B cell (primary cell): Measurements from ENCODE around the gene ZNF254. TPM values are rescaled to one million over a fixed set of nuclear protein-coding genes. Genes with fewer than 3 reads are reported as not detected.

Experiments used
- ATAC-seq: fragments of 200-7000 bp; cut with Tn5 transposase; one replicate; pipeline ENCODE4 v1.10.0; 2021; ENCODE audit warnings: low read depth, mild to moderate bottlenecking, moderate number of reproducible peaks, moderate library complexity
- CTCF ChIA-PET: fragments of 350-600 bp; sonication (Branson Sonifier 250); formaldehyde crosslinking; loops from one replicate; lab custom pipeline; 2021; ENCODE audit warnings: antibody characterized with exemption, inconsistent platforms; lab: Charles Lee
- POLR2A ChIA-PET: fragments of 350-600 bp; sonication (Branson Sonifier 250); formaldehyde crosslinking; loops from one replicate; lab custom pipeline; 2021; ENCODE audit warnings: antibody characterized with exemption; lab: Charles Lee
- DNase-seq: peaks from one replicate; pipeline ENCODE4 v3.0.0; 2013
- H2AFZ ChIP-seq: 2 replicates; pipeline ENCODE4 v1.6.1; 2012; ENCODE audit warnings: mild to moderate bottlenecking, low read depth, low read length; ENCODE audit not compliant: insufficient read depth, poor library complexity, severe bottlenecking
- H3K27ac ChIP-seq, 2 donors: 1 replicate in 1 of 2; 2 replicates in 1 of 2; pipeline ENCODE4 v1.5.1; 2012 to 2013; ENCODE audit warnings: low read length in 2 of 2, mild to moderate bottlenecking in 2 of 2, moderate library complexity in 1 of 2
- H3K27me3 ChIP-seq, 4 experiments: fragments of 200-600 bp in 1 of 4; sonication (generic) in 1 of 4; replicated peaks in 1 of 4; 1 replicate in 2 of 4; 2 replicates in 2 of 4; pipeline versions ENCODE4 v1.6.1 to v1.7.0; 2013 to 2016; ENCODE audit warnings: low read length in 3 of 4, mild to moderate bottlenecking in 2 of 4, mixed read lengths in 1 of 4, moderate library complexity in 1 of 4; ENCODE audit not compliant: insufficient read depth in 4 of 4, control insufficient read depth in 3 of 4; ENCODE audit errors: control extremely low read depth in 1 of 4
- H3K36me3 ChIP-seq, 2 experiments: replicated peaks in 1 of 2; 1 replicate in 1 of 2; 2 replicates in 1 of 2; pipeline versions ENCODE4 v1.6.1 to v1.7.1; 2013; ENCODE audit warnings: low read length in 1 of 2; ENCODE audit not compliant: insufficient read depth in 2 of 2, control insufficient read depth in 1 of 2; ENCODE audit errors: control extremely low read depth in 1 of 2, extremely low read depth in 1 of 2
- H3K4me1 ChIP-seq, 2 donors: fragments of 200-600 bp in 1 of 2; sonication (generic) in 1 of 2; 1 replicate in 1 of 2; 2 replicates in 1 of 2; pipeline versions ENCODE4 v1.5.1 to v1.6.1; 2013 to 2017; ENCODE audit warnings: low read length in 2 of 2; ENCODE audit not compliant: control insufficient read depth in 2 of 2, insufficient read depth in 2 of 2
- H3K4me2 ChIP-seq: replicated peaks from 2 replicates; pipeline ENCODE3; 2012; ENCODE audit warnings: mild to moderate bottlenecking, low read depth, low read length; ENCODE audit not compliant: poor library complexity, severe bottlenecking
- H3K4me3 ChIP-seq, 5 experiments: fragments of 200-600 bp in 1 of 5; sonication (generic) in 1 of 5; 1 replicate in 3 of 5; 2 replicates in 2 of 5; pipeline versions ENCODE4 v1.5.1 to v1.7.0; 2011 to 2016; ENCODE audit warnings: low read length in 4 of 5, mild to moderate bottlenecking in 4 of 5, low read depth in 2 of 5, control low read depth in 1 of 5, moderate library complexity in 1 of 5; ENCODE audit not compliant: insufficient read depth in 1 of 5; ENCODE audit errors: control extremely low read depth in 1 of 5, extremely low read depth in 1 of 5
- H3K79me2 ChIP-seq: fragments of 200-600 bp; sonication (generic); one replicate; pipeline ENCODE4 v1.6.0; 2016; ENCODE audit warnings: low read length; ENCODE audit not compliant: control insufficient read depth, insufficient read depth
- H3K9ac ChIP-seq: fragments of 200-600 bp; sonication (generic); 2 replicates; pipeline ENCODE4 v1.6.1; 2017; ENCODE audit warnings: mild to moderate bottlenecking, low read length, moderate library complexity
- H3K9me3 ChIP-seq, 3 donors: one replicate each; pipeline versions ENCODE4 v1.6.1 to v1.7.1; 2013; ENCODE audit warnings: low read length in 2 of 3; ENCODE audit not compliant: control insufficient read depth in 2 of 3, insufficient read depth in 1 of 3; ENCODE audit errors: control extremely low read depth in 1 of 3
- H4K20me1 ChIP-seq: 2 replicates; pipeline ENCODE4 v1.6.0; 2012; ENCODE audit warnings: mild to moderate bottlenecking, low read length; ENCODE audit not compliant: insufficient read depth, control insufficient read depth, poor library complexity, severe bottlenecking
- H3K27ac Mint-ChIP-seq: one replicate; pipeline ENCODE4 v1.8.0; 2021; ENCODE audit warnings: mixed read lengths
- H3K27me3 Mint-ChIP-seq: one replicate; pipeline ENCODE4 v1.8.0; 2021; ENCODE audit warnings: mixed read lengths
- H3K4me1 Mint-ChIP-seq: one replicate; pipeline ENCODE4 v1.8.0; 2021; ENCODE audit warnings: mixed read lengths
- H3K4me3 Mint-ChIP-seq: one replicate; pipeline ENCODE4 v1.8.0; 2021; ENCODE audit warnings: mixed read lengths
- H3K9me3 Mint-ChIP-seq: one replicate; pipeline ENCODE4 v1.8.0; 2022; ENCODE audit warnings: mixed read lengths; ENCODE audit not compliant: insufficient read depth
- EZH2 ChIP-seq: IDR thresholded peaks from 2 replicates; pipeline ENCODE4 v1.6.1; 2012; ENCODE audit warnings: borderline replicate concordance, low read depth, mild to moderate bottlenecking, moderate library complexity, low read length; ENCODE audit not compliant: insufficient read depth, poor library complexity, severe bottlenecking
- WGBS: methylation state at CpG from one replicate; pipeline ENCODE4 v1.1.5; 2013; ENCODE audit warnings: missing lambda C conversion rate; ENCODE audit not compliant: insufficient coverage; 5-methylcytosine and 5-hydroxymethylcytosine counted together
- intact Hi-C: fragments of 100-400 bp; cut with micrococcal nuclease; formaldehyde crosslinking; loops from one replicate; pipeline ENCODE4 v1.10.0; 2022
- polyA plus RNA-seq: library from polyadenylated mRNA; depleted of rRNA; stranded (reverse); fragments of >200 nt; gene quantifications from 2 replicates; pipeline ENCODE4 v1.2.3, GENCODE V29; 2012
- total RNA-seq, 2 donors: library from RNA; stranded (reverse); fragments of 120-200 nt in 1 of 2; gene quantifications; 1 replicate in 1 of 2; 2 replicates in 1 of 2; pipeline versions ENCODE4 v1.2.3 to v1.2.4, GENCODE V29; 2013 to 2022
- TF ChIP-seq, protein P1 (sequence below): fragments of 200-600 bp; IDR thresholded peaks from one replicate; pipeline ENCODE4 v1.8.0; 2022; ENCODE audit warnings: antibody characterized with exemption, mild to moderate bottlenecking

ZNF254 gene
- total and polyA plus RNA-seq, 2 donors (not counting 1 experiment from before 2014, with no cell fraction given), result 4.2 to 28.8 TPM

- H3K27ac Mint-ChIP-seq, result no peak overlapping the region
- Histone ChIP-seq H2AFZ (no peak overlapping the region), H3K36me3 (peaks cover 5 to 61% of the 10 kb centered on the region in 2 experiments), H3K4me2 (no peak overlapping the region), H3K27me3 (no peaks in the 10 kb centered on the region), H3K9me3 (no peaks in the 10 kb centered on the region), H3K4me1 (no peaks in the 10 kb centered on the region), H3K79me2 (no peaks in the 10 kb centered on the region), H3K27ac (no peak overlapping the region), H3K4me3 (no peak overlapping the region), H4K20me1 (no peaks in the 10 kb centered on the region), H3K9ac (no peak overlapping the region)
- 100% methylated on average over 1 of the region's 1 CpG for WGBS
- TF ChIP-seq, protein P1, sequence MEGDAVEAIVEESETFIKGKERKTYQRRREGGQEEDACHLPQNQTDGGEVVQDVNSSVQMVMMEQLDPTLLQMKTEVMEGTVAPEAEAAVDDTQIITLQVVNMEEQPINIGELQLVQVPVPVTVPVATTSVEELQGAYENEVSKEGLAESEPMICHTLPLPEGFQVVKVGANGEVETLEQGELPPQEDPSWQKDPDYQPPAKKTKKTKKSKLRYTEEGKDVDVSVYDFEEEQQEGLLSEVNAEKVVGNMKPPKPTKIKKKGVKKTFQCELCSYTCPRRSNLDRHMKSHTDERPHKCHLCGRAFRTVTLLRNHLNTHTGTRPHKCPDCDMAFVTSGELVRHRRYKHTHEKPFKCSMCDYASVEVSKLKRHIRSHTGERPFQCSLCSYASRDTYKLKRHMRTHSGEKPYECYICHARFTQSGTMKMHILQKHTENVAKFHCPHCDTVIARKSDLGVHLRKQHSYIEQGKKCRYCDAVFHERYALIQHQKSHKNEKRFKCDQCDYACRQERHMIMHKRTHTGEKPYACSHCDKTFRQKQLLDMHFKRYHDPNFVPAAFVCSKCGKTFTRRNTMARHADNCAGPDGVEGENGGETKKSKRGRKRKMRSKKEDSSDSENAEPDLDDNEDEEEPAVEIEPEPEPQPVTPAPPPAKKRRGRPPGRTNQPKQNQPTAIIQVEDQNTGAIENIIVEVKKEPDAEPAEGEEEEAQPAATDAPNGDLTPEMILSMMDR, result no peak
- no peak for TF ChIP-seq EZH2
- H3K27me3 Mint-ChIP-seq, result no peaks in the 10 kb centered on the region
- no peak overlapping the region for H3K4me3 Mint-ChIP-seq
- H3K9me3 Mint-ChIP-seq, result no peaks in the 10 kb centered on the region
- DNase-seq, result no peak
- CTCF ChIA-PET, result no interaction called here
- intact Hi-C loops, result no loop called here
- POLR2A ChIA-PET, result no interaction called here
- no peak for ATAC-seq
- H3K4me1 Mint-ChIP-seq, result no peaks in the 10 kb centered on the region
Measured at GRCh38 chr19:24049537-24049936, 37.5 kb upstream of the ZNF254 start.

- H3K27ac ChIP-seq, result no peak overlapping the region
- TF ChIP-seq EZH2, result no peak
- TF ChIP-seq, protein P1, result no peak
- no peaks in the 10 kb centered on the region for H3K27me3 ChIP-seq
- Mint-ChIP-seq H3K9me3 (no peaks in the 10 kb centered on the region), H3K4me1 (no peaks in the 10 kb centered on the region), H3K27ac (no peak overlapping the region), H3K4me3 (no peak overlapping the region), H3K27me3 (no peaks in the 10 kb centered on the region)
- DNase-seq (no peak), ATAC-seq (no peak)
- POLR2A ChIA-PET, result no interaction called here
- H3K4me3 ChIP-seq, result no peak overlapping the region
- WGBS, result 96% methylated on average over 3 of the region's 4 CpGs
- no peaks in the 10 kb centered on the region for H3K9me3 ChIP-seq
- H4K20me1 ChIP-seq, result no peaks in the 10 kb centered on the region
- peaks cover 10 to 63% of the 10 kb centered on the region in 2 experiments for H3K36me3 ChIP-seq
- H3K4me2 ChIP-seq, result no peak overlapping the region
- H3K9ac ChIP-seq, result no peak overlapping the region
- no peak overlapping the region for H2AFZ ChIP-seq
- no peaks in the 10 kb centered on the region for H3K79me2 ChIP-seq
- H3K4me1 ChIP-seq, result no peaks in the 10 kb centered on the region
- intact Hi-C loops, result no loop called here
- CTCF ChIA-PET, result no interaction called here
Measured at GRCh38 chr19:24051516-24051915, 35.5 kb upstream of the ZNF254 start.
